Heart left ventricle (tissue), 13 donors: ENCODE measurements around the gene KLHL2.
A peak's percentile ranks its signal among the peaks of the same experiment; 100 is the strongest.

Experiments used
- CTCF ChIP-seq, 12 donors: fragments of 200-600 bp; sonication (generic) in 4 of 12; IDR thresholded peaks; one replicate each; pipeline versions ENCODE4 v1.5.0 to v1.8.0; 2018 to 2022; ENCODE audit warnings: antibody characterized with exemption in 12 of 12, mild to moderate bottlenecking in 5 of 12
- POLR2A ChIP-seq, 2 donors: fragments of 450-650 bp; IDR thresholded peaks; one replicate each; pipeline ENCODE4 v1.6.1; 2017; ENCODE audit warnings: antibody characterized with exemption in 2 of 2, mild to moderate bottlenecking in 2 of 2, moderate library complexity in 2 of 2
- donor health status: ischemic (EF 13 %, LVEDD 7.1; RV severe dilation, severe dysfunction).
- donor health status: DM: no; HTN: yes; CAD: no.
- donor health status: DM: no; HTN: no; CAD: no.
- donor health status: ischemic (EF 25% LVEDD 6.9; RV normal size, moderate dysfunction).
- donor health status: ischemic (EF 25% LVEDD 5.7; RV mildly dilated, moderate dysfunction).
- donor health status: ischemic (EF 35%, LVEDD 5.7; RV mildly dilated, moderate dysfunction).
- donor health status: nonischemic (EF 11% LVEDD 7.7; RV severe dilation, severe dysfunction).
- donor health status: DM: yes; HTN: yes; CAD: no.
- donor health status: PGD.
- donor health status: ischemic (EF 29% LVEDD 5.4; RV normal size, mild dysfunction).
- donor health status: nonischemic (EF 23%, LVEDD 6.1; RV moderate dilation, normal function).

GRCh38 chr4:165355900-165356300 lies 148.5 kb downstream of the KLHL2 start:
- TF ChIP-seq CTCF (IDR thresholded peaks at IDR 0.05) (peak in 10 of 12 donors; percentile 10 to 56 (median 32)), POLR2A (IDR thresholded peaks at IDR 0.05) (no peak)
